HepG2 (cell line): Measurements from ENCODE around the gene HECTD3. TPM values are rescaled to one million over a fixed set of nuclear protein-coding genes. Genes with fewer than 3 reads are reported as not detected.

Experiments used
- CAMTA2 ChIP-seq: sonication (generic); formaldehyde crosslinking; IDR thresholded peaks from 2 replicates; pipeline ENCODE4 v1.4.0; 2020; ENCODE audit warnings: mild to moderate bottlenecking, missing genetic modification reagents, borderline replicate concordance
- FLYWCH1 ChIP-seq: sonication (generic); formaldehyde crosslinking; IDR thresholded peaks from 2 replicates; pipeline ENCODE4 v1.8.1; 2023; ENCODE audit warnings: mild to moderate bottlenecking, missing genetic modification reagents
- HNRNPH1 ChIP-seq: fragments of 200-400 bp; formaldehyde crosslinking; optimal IDR thresholded peaks from 2 replicates; pipeline ENCODE3; 2017; ENCODE audit warnings: mild to moderate bottlenecking, low read depth, low read length
- HOXD1 ChIP-seq: sonication (generic); formaldehyde crosslinking; IDR thresholded peaks from 2 replicates; pipeline ENCODE4 v1.5.0; 2020; ENCODE audit warnings: missing genetic modification reagents
- KDM4B ChIP-seq: sonication (generic); formaldehyde crosslinking; IDR thresholded peaks from 2 replicates; pipeline ENCODE4 v1.4.0; 2020; ENCODE audit warnings: missing genetic modification reagents
- MATR3 ChIP-seq: sonication (generic); formaldehyde crosslinking; IDR thresholded peaks from 2 replicates; pipeline ENCODE4 v1.4.0; 2020; ENCODE audit warnings: missing genetic modification reagents
- TOPORS ChIP-seq: sonication (generic); formaldehyde crosslinking; IDR thresholded peaks from 2 replicates; pipeline ENCODE4 v1.8.0; 2023; ENCODE audit warnings: mild to moderate bottlenecking, missing genetic modification reagents
- ZNF3 ChIP-seq: IDR thresholded peaks from 2 replicates; pipeline ENCODE4 v1.7.0; 2017; ENCODE audit warnings: inconsistent platforms
- polyA plus RNA-seq, 8 experiments: library from polyadenylated mRNA; depleted of rRNA in 3 of 8; stranded (reverse) in 7 of 8; unstranded in 1 of 8; fragments of >200 nt; fragmentation: Illumina TruSeq in 4 of 8; extraction: Trizol in 4 of 8; gene quantifications; 2 replicates each; pipeline versions ENCODE4 v1.2.1 to v1.2.3, GENCODE V29; 2011 to 2016; ENCODE audit warnings: low read depth in 4 of 8, missing spikeins in 1 of 8, mixed read lengths in 1 of 8; ENCODE audit not compliant: insufficient read depth in 1 of 8
- total RNA-seq, 5 experiments: library from RNA; depleted of rRNA; stranded (reverse); fragments of >200 nt; fragmentation: Illumina TruSeq; extraction: Trizol; gene quantifications; 2 replicates each; pipeline ENCODE4 v1.2.3, GENCODE V29; 2016; ENCODE audit warnings: low read depth in 1 of 5
- TF ChIP-seq, protein P1 (sequence below): sonication (generic); formaldehyde crosslinking; IDR thresholded peaks from 2 replicates; pipeline ENCODE4 v1.4.0; 2020; ENCODE audit warnings: missing genetic modification reagents, borderline replicate concordance
- TF ChIP-seq, protein P2 (sequence below): conservative IDR thresholded peaks from 2 replicates; pipeline ENCODE4 v1.6.1; 2018; ENCODE audit warnings: missing genetic modification reagents
- TF ChIP-seq, protein P3 (sequence below): sonication (generic); formaldehyde crosslinking; IDR thresholded peaks from 2 replicates; pipeline ENCODE4 v1.4.0; 2020; ENCODE audit warnings: missing genetic modification reagents
- TF ChIP-seq, protein P4 (sequence below): sonication (generic); formaldehyde crosslinking; IDR thresholded peaks from 2 replicates; pipeline ENCODE4 v1.8.1; 2023; ENCODE audit warnings: missing genetic modification reagents, inconsistent platforms, borderline replicate concordance
- TF ChIP-seq, protein P5 (sequence below): sonication (generic); formaldehyde crosslinking; IDR thresholded peaks from 2 replicates; pipeline ENCODE4 v1.9.0; 2022; ENCODE audit warnings: missing genetic modification reagents, mild to moderate bottlenecking, borderline replicate concordance
- TF ChIP-seq, protein P6 (sequence below), 2 experiments: sonication (generic) in 1 of 2; formaldehyde crosslinking in 1 of 2; IDR thresholded peaks; 2 replicates each; pipeline versions ENCODE4 v1.6.1 to v1.9.0; 2014 to 2022; ENCODE audit warnings: antibody characterized with exemption in 1 of 2, borderline replicate concordance in 1 of 2, inconsistent platforms in 1 of 2, low read depth in 1 of 2, missing genetic modification reagents in 1 of 2

Gene HECTD3
- total and polyA plus RNA-seq, 2 of the 13 experiments (the other 11 are each of a cell fraction or from before 2014, with no cell fraction given): 18.6 to 24.5 TPM

DNA sequence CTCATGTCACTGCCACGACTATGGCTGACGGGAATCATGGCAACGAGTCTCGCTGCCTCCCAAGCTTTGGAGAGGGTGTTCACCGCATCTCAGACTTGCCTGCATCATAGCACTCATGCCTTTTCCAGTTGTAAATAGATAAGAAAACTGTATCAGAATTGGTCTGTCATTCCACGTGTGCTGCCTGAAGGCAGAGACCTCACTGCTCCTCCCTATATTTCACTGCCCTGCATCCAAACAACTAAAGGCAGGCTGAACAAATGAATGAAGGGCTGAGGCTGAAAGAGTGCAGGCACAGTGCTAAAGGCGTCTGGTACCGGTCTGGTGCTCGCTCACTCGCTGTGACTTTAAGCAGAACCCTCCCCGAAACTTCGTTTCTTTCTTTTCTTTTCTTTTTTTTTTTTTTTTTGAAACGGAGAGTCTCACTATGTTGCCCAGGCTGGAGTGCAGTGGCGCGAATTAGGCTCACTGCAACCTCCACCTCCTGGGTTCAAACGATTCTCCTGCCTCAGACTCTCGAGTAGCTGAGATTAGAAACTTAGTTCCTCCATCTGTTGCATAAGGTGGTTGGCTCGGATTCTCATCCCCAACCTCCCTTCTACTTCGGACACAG lies 25.3 kb downstream of the HECTD3 start (continued):
- TF ChIP-seq, protein P1, sequence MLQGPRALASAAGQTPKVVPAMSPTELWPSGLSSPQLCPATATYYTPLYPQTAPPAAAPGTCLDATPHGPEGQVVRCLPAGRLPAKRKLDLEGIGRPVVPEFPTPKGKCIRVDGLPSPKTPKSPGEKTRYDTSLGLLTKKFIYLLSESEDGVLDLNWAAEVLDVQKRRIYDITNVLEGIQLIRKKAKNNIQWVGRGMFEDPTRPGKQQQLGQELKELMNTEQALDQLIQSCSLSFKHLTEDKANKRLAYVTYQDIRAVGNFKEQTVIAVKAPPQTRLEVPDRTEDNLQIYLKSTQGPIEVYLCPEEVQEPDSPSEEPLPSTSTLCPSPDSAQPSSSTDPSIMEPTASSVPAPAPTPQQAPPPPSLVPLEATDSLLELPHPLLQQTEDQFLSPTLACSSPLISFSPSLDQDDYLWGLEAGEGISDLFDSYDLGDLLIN (CRISPR knock-in tag): no peak
- no peak for TF ChIP-seq FLYWCH1 (CRISPR knock-in tag)
- TF ChIP-seq, protein P2, sequence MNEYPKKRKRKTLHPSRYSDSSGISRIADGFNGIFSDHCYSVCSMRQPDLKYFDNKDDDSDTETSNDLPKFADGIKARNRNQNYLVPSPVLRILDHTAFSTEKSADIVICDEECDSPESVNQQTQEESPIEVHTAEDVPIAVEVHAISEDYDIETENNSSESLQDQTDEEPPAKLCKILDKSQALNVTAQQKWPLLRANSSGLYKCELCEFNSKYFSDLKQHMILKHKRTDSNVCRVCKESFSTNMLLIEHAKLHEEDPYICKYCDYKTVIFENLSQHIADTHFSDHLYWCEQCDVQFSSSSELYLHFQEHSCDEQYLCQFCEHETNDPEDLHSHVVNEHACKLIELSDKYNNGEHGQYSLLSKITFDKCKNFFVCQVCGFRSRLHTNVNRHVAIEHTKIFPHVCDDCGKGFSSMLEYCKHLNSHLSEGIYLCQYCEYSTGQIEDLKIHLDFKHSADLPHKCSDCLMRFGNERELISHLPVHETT (CRISPR knock-in tag): no peak
- no peak for TF ChIP-seq HOXD1 (CRISPR knock-in tag)
- TF ChIP-seq ZNF3: no peak
- TF ChIP-seq, protein P3, sequence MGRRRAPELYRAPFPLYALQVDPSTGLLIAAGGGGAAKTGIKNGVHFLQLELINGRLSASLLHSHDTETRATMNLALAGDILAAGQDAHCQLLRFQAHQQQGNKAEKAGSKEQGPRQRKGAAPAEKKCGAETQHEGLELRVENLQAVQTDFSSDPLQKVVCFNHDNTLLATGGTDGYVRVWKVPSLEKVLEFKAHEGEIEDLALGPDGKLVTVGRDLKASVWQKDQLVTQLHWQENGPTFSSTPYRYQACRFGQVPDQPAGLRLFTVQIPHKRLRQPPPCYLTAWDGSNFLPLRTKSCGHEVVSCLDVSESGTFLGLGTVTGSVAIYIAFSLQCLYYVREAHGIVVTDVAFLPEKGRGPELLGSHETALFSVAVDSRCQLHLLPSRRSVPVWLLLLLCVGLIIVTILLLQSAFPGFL: no peak
- TF ChIP-seq, protein P4, sequence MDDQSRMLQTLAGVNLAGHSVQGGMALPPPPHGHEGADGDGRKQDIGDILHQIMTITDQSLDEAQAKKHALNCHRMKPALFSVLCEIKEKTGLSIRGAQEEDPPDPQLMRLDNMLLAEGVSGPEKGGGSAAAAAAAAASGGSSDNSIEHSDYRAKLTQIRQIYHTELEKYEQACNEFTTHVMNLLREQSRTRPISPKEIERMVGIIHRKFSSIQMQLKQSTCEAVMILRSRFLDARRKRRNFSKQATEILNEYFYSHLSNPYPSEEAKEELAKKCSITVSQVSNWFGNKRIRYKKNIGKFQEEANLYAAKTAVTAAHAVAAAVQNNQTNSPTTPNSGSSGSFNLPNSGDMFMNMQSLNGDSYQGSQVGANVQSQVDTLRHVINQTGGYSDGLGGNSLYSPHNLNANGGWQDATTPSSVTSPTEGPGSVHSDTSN (CRISPR knock-in tag): no peak
- TF ChIP-seq KDM4B (CRISPR knock-in tag): no peak
- TF ChIP-seq, protein P5, sequence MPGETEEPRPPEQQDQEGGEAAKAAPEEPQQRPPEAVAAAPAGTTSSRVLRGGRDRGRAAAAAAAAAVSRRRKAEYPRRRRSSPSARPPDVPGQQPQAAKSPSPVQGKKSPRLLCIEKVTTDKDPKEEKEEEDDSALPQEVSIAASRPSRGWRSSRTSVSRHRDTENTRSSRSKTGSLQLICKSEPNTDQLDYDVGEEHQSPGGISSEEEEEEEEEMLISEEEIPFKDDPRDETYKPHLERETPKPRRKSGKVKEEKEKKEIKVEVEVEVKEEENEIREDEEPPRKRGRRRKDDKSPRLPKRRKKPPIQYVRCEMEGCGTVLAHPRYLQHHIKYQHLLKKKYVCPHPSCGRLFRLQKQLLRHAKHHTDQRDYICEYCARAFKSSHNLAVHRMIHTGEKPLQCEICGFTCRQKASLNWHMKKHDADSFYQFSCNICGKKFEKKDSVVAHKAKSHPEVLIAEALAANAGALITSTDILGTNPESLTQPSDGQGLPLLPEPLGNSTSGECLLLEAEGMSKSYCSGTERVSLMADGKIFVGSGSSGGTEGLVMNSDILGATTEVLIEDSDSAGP (CRISPR knock-in tag): no peak
- TF ChIP-seq, protein P6, sequence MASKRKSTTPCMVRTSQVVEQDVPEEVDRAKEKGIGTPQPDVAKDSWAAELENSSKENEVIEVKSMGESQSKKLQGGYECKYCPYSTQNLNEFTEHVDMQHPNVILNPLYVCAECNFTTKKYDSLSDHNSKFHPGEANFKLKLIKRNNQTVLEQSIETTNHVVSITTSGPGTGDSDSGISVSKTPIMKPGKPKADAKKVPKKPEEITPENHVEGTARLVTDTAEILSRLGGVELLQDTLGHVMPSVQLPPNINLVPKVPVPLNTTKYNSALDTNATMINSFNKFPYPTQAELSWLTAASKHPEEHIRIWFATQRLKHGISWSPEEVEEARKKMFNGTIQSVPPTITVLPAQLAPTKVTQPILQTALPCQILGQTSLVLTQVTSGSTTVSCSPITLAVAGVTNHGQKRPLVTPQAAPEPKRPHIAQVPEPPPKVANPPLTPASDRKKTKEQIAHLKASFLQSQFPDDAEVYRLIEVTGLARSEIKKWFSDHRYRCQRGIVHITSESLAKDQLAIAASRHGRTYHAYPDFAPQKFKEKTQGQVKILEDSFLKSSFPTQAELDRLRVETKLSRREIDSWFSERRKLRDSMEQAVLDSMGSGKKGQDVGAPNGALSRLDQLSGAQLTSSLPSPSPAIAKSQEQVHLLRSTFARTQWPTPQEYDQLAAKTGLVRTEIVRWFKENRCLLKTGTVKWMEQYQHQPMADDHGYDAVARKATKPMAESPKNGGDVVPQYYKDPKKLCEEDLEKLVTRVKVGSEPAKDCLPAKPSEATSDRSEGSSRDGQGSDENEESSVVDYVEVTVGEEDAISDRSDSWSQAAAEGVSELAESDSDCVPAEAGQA (IDR thresholded peaks at IDR 0.05; ENCODE audit: low read depth): no peak
- TF ChIP-seq, protein P6 (CRISPR knock-in tag; IDR thresholded peaks at IDR 0.05; ENCODE audit: borderline replicate concordance): no peak
- TF ChIP-seq CAMTA2 (CRISPR knock-in tag): 0 out of 2 replicates have a peak, but pooled peaks have one; percentile 8
- TF ChIP-seq TOPORS (CRISPR knock-in tag): 0 out of 2 replicates have a peak, but pooled peaks have one; percentile 20
- no peak for TF ChIP-seq HNRNPH1
- TF ChIP-seq MATR3 (CRISPR knock-in tag): no peak
